Endothelial cell of umbilical vein (primary cell): ENCODE data around the gene ZZZ3. TPM values are rescaled to one million over a fixed set of nuclear protein-coding genes. Genes with fewer than 3 reads are reported as not detected.

Source experiments
- BruUV-seq: library from RNA; stranded (reverse); fragments of 400-500 nt; replicated peaks from 2 replicates; lab custom pipeline; 2021; lab: Mats Ljungman, UMichigan
- CTCF ChIA-PET: fragments of 300-600, 350-600 bp; sonication (Branson Sonifier 250); formaldehyde crosslinking; loops from one replicate; lab custom pipeline; 2021; ENCODE audit warnings: antibody characterized with exemption, inconsistent platforms; lab: Charles Lee
- POLR2A ChIA-PET: fragments of 300-600, 350-600 bp; sonication (Branson Sonifier 250); formaldehyde crosslinking; loops from one replicate; lab custom pipeline; 2021; ENCODE audit warnings: antibody characterized with exemption, inconsistent platforms; lab: Charles Lee
- DNase-seq: peaks from one replicate; pipeline ENCODE4 v3.0.0-alpha.2; 2011; ENCODE audit warnings: low read depth, low spot score
- FAIRE-seq: peaks from 2 replicates; lab custom pipeline; 2011; peaks lifted over from hg19 to GRCh38; lab: Jason Lieb, UNC
- H2AFZ ChIP-seq: 2 replicates; pipeline ENCODE4 v1.6.0; 2012; ENCODE audit warnings: low read depth, low read length, control low read depth, inconsistent platforms
- H3K27ac ChIP-seq: 2 replicates; pipeline ENCODE4 v1.5.1; 2011; ENCODE audit warnings: low read depth, mild to moderate bottlenecking, control low read depth, low read length, moderate library complexity; ENCODE audit not compliant: insufficient read depth
- H3K27me3 ChIP-seq, 2 experiments: 2 replicates each; pipeline versions ENCODE4 v1.6.0 to v1.6.1; 2011; ENCODE audit warnings: low read length in 2 of 2, mixed read lengths in 1 of 2; ENCODE audit not compliant: control insufficient read depth in 2 of 2, insufficient read depth in 2 of 2
- H3K36me3 ChIP-seq, 2 experiments: 2 replicates in 1 of 2; 3 replicates in 1 of 2; pipeline ENCODE4 v1.5.1; 2011; ENCODE audit warnings: low read length in 2 of 2, mild to moderate bottlenecking in 1 of 2, moderate library complexity in 1 of 2; ENCODE audit not compliant: control insufficient read depth in 2 of 2, insufficient read depth in 2 of 2; ENCODE audit errors: extremely low read depth in 1 of 2
- H3K4me1 ChIP-seq: 3 replicates; pipeline ENCODE4 v1.5.1; 2011; ENCODE audit warnings: mild to moderate bottlenecking, low read length; ENCODE audit not compliant: control insufficient read depth, insufficient read depth; ENCODE audit errors: extremely low read depth
- H3K4me2 ChIP-seq: 2 replicates; pipeline ENCODE4 v1.6.1; 2011; ENCODE audit warnings: low read length, control low read depth, mixed read lengths; ENCODE audit not compliant: insufficient read depth
- H3K4me3 ChIP-seq, 3 experiments: fragments of 200-600 bp in 1 of 3; sonication (generic), shearing (Covaris generic) in 1 of 3; replicated peaks in 1 of 3; 2 replicates each; pipeline ENCODE4 v1.5.1; 2011 to 2016; ENCODE audit warnings: control low read depth in 3 of 3, low read length in 3 of 3, mild to moderate bottlenecking in 2 of 3, inconsistent platforms in 1 of 3, low read depth in 1 of 3, moderate library complexity in 1 of 3; ENCODE audit not compliant: insufficient read depth in 1 of 3
- H3K79me2 ChIP-seq: 2 replicates; pipeline ENCODE4 v1.6.0; 2012; ENCODE audit warnings: low read length, inconsistent platforms; ENCODE audit not compliant: control insufficient read depth, insufficient read depth
- H3K9ac ChIP-seq: replicated peaks from 2 replicates; pipeline ENCODE3; 2011; ENCODE audit warnings: low read length, control low read depth; ENCODE audit not compliant: insufficient read depth; ENCODE audit errors: extremely low read depth
- H3K9me1 ChIP-seq: replicated peaks from 3 replicates; pipeline ENCODE4 v1.6.0; 2011; ENCODE audit warnings: mild to moderate bottlenecking, low read length; ENCODE audit not compliant: control insufficient read depth, insufficient read depth; ENCODE audit errors: extremely low read depth
- H3K9me3 ChIP-seq: replicated peaks from 2 replicates; pipeline ENCODE4 v1.5.1; 2012; ENCODE audit warnings: low read length, inconsistent platforms; ENCODE audit not compliant: control insufficient read depth, insufficient read depth
- H4K20me1 ChIP-seq: replicated peaks from 2 replicates; pipeline ENCODE3; 2011; ENCODE audit warnings: mild to moderate bottlenecking, low read length; ENCODE audit not compliant: control insufficient read depth, insufficient read depth; ENCODE audit errors: extremely low read depth
- CTCF ChIP-seq, 2 donors: IDR thresholded peaks; 1 replicate in 1 of 2; 2 replicates in 1 of 2; pipeline ENCODE4 v1.5.1; 2011; ENCODE audit warnings: low read length in 2 of 2, mild to moderate bottlenecking in 2 of 2, moderate library complexity in 2 of 2, control low read depth in 1 of 2, inconsistent platforms in 1 of 2, low read depth in 1 of 2; ENCODE audit not compliant: insufficient read depth in 1 of 2; ENCODE audit errors: extremely low read depth in 1 of 2
- EZH2 ChIP-seq: IDR thresholded peaks from 2 replicates; pipeline ENCODE4 v1.6.1; 2012; ENCODE audit warnings: borderline replicate concordance, low read depth, mild to moderate bottlenecking, moderate library complexity, low read length, inconsistent platforms; ENCODE audit not compliant: severe bottlenecking
- FOS ChIP-seq: IDR thresholded peaks from 2 replicates; pipeline ENCODE4 v1.6.1; 2011; ENCODE audit warnings: mild to moderate bottlenecking, low read length, moderate library complexity, borderline replicate concordance; ENCODE audit not compliant: insufficient read depth
- GATA2 ChIP-seq: IDR thresholded peaks from 2 replicates; pipeline ENCODE4 v1.7.0; 2011; ENCODE audit warnings: low read depth, mild to moderate bottlenecking, moderate library complexity, mixed read lengths, low read length; ENCODE audit not compliant: insufficient read length, insufficient read depth
- JUN ChIP-seq: IDR thresholded peaks from 2 replicates; pipeline ENCODE4 v1.6.1; 2011; ENCODE audit warnings: borderline replicate concordance, low read depth; ENCODE audit not compliant: insufficient read length, insufficient read depth
- MYC ChIP-seq: IDR thresholded peaks from one replicate; pipeline ENCODE4 v1.6.1; 2011; ENCODE audit warnings: mild to moderate bottlenecking, low read depth, low read length
- POLR2A ChIP-seq: IDR thresholded peaks from 2 replicates; pipeline ENCODE4 v1.6.1; 2012; ENCODE audit warnings: low read depth, mild to moderate bottlenecking, control low read depth, low read length
- POLR2AphosphoS5 ChIP-seq: IDR thresholded peaks from 2 replicates; pipeline ENCODE4 v1.6.1; 2012; ENCODE audit warnings: low read depth, mild to moderate bottlenecking, control low read depth, low read length, moderate library complexity; ENCODE audit not compliant: insufficient read depth
- dilution Hi-C: fragments of 300-500 bp; cut with MboI; formaldehyde crosslinking; loops from one replicate; pipeline ENCODE4 v1.15.0; 2019; ENCODE audit warnings: low sequenced_read_pairs; ENCODE audit not compliant: extremely low pct_ligation_motif_present
- intact Hi-C: fragments of 100-400 bp; cut with micrococcal nuclease; formaldehyde crosslinking; loops from one replicate; pipeline ENCODE4 v1.10.0; 2022
- polyA plus RNA-seq, 4 experiments: library from polyadenylated mRNA; depleted of rRNA in 3 of 4; stranded (reverse) in 3 of 4; unstranded in 1 of 4; fragments of >200 nt; gene quantifications; 2 replicates each; pipeline versions ENCODE4 v1.2.1 to v1.2.3, GENCODE V29; 2011 to 2012; ENCODE audit warnings: missing spikeins in 1 of 4
- total RNA-seq: library from RNA; stranded (reverse); gene quantifications from 2 replicates; pipeline ENCODE4 v1.2.3, GENCODE V29; 2021
- TF ChIP-seq, protein P1 (sequence below): IDR thresholded peaks from 2 replicates; pipeline ENCODE4 v1.6.1; 2011; ENCODE audit not compliant: insufficient read depth, insufficient read length

ZZZ3 gene
- total and polyA plus RNA-seq, 2 donors (not counting 3 experiments of a cell fraction or from before 2014, with no cell fraction given), result 13.1 to 54.3 TPM

DNA sequence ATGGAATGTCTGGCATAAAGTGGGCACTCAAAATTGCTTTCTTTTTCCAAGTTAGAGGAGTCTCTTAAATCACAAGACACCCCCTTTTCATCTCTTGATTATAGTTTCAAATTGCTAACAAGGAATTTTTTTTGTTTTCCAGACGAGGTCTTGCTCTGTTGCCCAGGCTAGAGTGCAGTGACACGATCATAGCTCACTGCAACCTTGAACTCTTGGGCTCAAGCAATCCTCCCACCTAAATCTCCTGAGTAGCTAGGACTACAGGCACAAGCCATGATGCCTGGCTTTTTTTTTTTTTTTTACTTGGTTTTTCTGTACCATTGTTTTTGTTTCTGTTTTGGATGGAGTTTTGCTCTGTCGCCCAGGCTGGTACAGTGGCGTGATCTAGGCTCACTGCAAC lies 20.8 kb downstream of the ZZZ3 start:
- no TSS peak for BruUV-seq
- POLR2A ChIA-PET, result no interaction called here

More for the DNA sequence above, 20.8 kb downstream of the ZZZ3 start:
- Histone ChIP-seq H3K9ac (no peak overlapping the region), H3K4me3 (no peak overlapping the region), H3K36me3 (no peaks in the 10 kb centered on the region), H2AFZ (no peak overlapping the region), H3K9me3 (no peaks in the 10 kb centered on the region), H3K27me3 (no peaks in the 10 kb centered on the region), H4K20me1 (peaks cover under 1% of the 10 kb centered on the region), H3K4me2 (no peak overlapping the region), H3K9me1 (peaks cover 2% of the 10 kb centered on the region), H3K27ac (no peak overlapping the region), H3K79me2 (peaks cover 96% of the 10 kb centered on the region), H3K4me1 (no peaks in the 10 kb centered on the region)
- intact Hi-C loops, result no loop called here
- TF ChIP-seq EZH2 (no peak), POLR2AphosphoS5 (no peak), MYC (no peak), POLR2A (no peak), CTCF (IDR thresholded peaks at IDR 0.05; ENCODE audit: extremely low read depth in 1 of 2, insufficient read depth in 1 of 2, low read depth in 1 of 2, low read length in 2 of 2) (no peak), FOS (no peak), JUN (no peak), GATA2 (no peak)
- TF ChIP-seq, protein P1, sequence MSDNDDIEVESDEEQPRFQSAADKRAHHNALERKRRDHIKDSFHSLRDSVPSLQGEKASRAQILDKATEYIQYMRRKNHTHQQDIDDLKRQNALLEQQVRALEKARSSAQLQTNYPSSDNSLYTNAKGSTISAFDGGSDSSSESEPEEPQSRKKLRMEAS, result no peak
- CTCF ChIA-PET, result interaction anchor here (0.7 kb wide), 1 partner anchor 21 kb away, joined by 4 read pairs; no protein-coding TSS in a partner anchor
- FAIRE-seq, result no peak
- DNase-seq, result no peak
- dilution Hi-C loops, result no loop called here
